Lung microvascular endothelial cell (primary cell): ENCODE data around the gene ARAP3. TPM values are rescaled to one million over a fixed set of nuclear protein-coding genes. Genes with fewer than 3 reads are reported as not detected.

Experiments used
- DNase-seq, 2 donors: peaks; one replicate each; pipeline versions ENCODE4 v3.0.0 to v3.0.0-alpha.2; 2010; ENCODE audit warnings: low read depth in 2 of 2
- total RNA-seq: library from RNA; depleted of rRNA; stranded (reverse); fragments of >200 nt; gene quantifications from 2 replicates; pipeline ENCODE4 v1.2.1, GENCODE V29; 2014

The ARAP3 gene
- total RNA-seq, 1 donor from 2014 or later, result 30.8 TPM

- DNase-seq, result no peak
Measured at GRCh38 chr5:141647242-141647641, 34.8 kb downstream of the ARAP3 start.

DNA sequence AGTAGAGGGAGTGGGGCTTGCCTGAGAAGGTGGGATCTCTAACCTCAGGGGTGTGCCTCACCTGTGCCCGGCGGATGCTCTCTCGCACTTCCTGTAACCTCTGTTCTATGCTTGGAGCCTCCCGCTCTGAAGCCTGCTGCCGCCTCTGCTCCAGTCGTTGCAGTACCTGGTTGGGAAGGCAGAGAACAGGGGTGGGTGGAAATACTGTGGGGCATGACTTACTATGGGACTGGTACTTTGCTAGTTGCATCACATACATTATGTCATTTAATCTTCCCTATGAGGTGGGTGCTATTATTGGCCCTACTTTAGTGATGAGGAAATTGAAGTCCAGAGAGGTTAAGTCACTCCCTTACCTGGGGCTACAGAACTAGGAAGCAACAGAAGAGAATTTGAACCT is 36.0 kb downstream of the ARAP3 start:
- DNase-seq, result no peak

GRCh38 chr5:141641634-141642267 is 40.3 kb downstream of the ARAP3 start:
- peak in 1 of 2 donors; percentile 81 for DNase-seq

DNA sequence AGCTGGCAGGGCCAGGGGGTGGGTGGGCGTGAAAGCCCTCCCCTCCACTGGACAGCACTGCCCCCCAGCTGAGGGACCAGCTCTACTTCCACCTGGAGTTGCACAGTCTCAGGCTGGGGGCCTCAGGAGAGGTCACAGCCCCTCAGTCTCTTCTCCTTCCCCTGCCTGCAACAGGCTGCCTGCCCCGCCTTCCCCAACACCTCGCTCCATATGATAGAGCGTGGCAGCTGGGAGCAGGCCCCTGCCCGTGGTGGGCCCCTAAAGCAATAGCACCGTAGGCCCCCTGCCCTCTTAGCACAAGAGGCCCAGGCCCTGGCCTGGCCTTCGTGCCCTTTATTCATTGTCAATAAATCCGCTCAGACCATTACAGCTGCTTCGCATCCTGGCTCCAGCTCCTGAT is 41.3 kb downstream of the ARAP3 start:
- DNase-seq, result no peak

- no peak for DNase-seq
Measured at GRCh38 chr5:141640051-141640415, 42.0 kb downstream of the ARAP3 start.

DNA sequence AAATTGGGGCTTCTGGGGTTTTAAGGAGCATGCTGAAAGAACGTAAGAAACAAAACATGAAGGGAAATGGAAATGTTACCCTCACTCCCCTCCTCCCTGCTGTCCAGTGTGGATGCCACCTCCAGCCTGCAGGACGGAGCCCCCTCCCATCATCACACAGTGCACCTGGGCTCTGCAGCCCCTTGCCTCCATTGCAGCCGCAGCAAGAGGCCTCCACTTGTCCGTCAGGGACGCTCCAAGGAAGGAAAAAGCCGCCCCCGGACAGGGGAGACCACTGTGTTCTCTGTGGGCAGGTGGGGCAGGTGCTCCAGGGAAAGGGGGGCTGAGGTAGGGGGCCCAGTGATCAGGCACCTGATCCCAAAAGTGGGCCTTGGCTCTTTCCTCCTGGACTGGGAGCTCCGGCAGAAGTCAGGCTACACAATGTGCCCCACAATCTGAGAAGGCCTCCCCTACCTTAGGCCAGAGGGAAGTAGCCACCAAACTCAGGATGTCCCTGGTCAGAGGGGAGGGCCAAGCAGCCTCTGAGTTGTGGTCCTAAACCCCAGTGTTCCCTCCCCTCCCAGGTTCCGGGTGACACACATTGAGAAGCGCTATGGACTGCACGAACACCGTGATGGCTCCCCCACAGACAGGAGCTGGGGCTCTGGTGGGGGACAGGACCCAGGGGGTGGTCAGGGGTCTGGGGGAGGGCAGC is 42.5 kb downstream of the ARAP3 start:
- DNase-seq, result no peak

GRCh38 chr5:141638771-141639170 is 43.3 kb downstream of the ARAP3 start:
- no peak for DNase-seq

GRCh38 chr5:141637767-141638419 is 44.1 kb downstream of the ARAP3 start:
- peak; percentile 33 to 70 for DNase-seq

GRCh38 chr5:141637123-141637766 is 44.8 kb downstream of the ARAP3 start:
- DNase-seq, result peak in 1 of 2 donors; percentile 17

DNA sequence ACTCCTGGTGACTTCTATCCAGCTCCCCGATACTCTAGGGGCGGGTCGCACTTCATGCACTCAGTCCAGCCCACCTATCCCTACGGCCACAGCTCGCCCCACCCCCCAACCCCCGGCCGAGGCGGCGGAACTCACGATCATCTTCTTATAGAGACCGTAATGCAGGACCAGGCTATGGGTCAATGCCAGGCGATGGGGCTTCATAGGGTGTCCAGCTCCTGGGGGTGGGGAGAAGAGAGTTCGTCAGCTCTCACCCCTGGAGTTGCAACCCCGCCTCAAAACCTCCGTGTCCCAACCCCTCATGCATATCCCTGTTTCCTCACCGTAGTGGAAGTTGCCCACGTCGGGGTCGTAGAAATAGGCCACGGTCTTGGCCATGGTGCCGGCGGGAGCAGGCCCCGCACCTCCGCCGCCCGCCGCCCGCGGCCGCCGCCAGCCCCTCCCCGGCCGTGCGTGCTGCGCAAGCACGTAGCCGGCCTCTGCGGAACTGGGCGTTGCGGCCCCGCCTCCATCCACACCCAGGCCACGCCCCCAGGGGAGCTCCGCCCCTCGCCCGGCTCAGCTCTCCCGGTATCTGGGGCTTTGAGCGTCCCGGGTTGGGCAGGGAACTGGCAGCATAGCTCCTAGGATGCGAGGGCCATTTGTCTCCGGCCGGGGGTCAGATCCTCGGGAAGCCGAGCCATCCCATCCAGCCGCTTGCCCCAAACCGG is 45.5 kb downstream of the ARAP3 start, which contains the start of the genes HDAC3 and RELL2:
Gene HDAC3, minus strand, starts transcription at position 437 of the 710 bp plus-strand sequence. Its CDS starts 59 bp downstream, at position 378.
Gene RELL2, plus strand, starts transcription at position 585 of the 710 bp plus-strand sequence. CDS start 1,229 bp downstream, outside the sequence.
- DNase-seq, result peak; percentile 92 to 94

DNA sequence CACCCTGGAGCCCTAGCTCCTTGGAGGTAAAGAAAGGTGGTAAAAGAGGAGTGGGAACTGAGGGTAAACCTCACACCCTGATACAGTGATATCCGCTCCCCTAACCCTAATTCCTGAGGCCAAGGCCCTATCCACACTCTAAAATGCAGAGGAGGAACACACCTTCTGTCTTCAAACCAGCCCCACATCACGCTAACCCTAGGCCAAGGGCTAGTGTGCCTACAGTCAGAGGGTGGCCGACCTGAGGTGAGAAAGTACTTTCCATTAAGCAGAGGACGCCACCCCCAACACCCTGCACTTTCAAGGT is 46.0 kb downstream of the ARAP3 start:
- DNase-seq, result no peak

- DNase-seq, result no peak
Measured at GRCh38 chr5:141635646-141636045, 46.4 kb downstream of the ARAP3 start.

- no peak for DNase-seq
Measured at GRCh38 chr5:141634720-141635119, 47.3 kb downstream of the ARAP3 start.

DNA sequence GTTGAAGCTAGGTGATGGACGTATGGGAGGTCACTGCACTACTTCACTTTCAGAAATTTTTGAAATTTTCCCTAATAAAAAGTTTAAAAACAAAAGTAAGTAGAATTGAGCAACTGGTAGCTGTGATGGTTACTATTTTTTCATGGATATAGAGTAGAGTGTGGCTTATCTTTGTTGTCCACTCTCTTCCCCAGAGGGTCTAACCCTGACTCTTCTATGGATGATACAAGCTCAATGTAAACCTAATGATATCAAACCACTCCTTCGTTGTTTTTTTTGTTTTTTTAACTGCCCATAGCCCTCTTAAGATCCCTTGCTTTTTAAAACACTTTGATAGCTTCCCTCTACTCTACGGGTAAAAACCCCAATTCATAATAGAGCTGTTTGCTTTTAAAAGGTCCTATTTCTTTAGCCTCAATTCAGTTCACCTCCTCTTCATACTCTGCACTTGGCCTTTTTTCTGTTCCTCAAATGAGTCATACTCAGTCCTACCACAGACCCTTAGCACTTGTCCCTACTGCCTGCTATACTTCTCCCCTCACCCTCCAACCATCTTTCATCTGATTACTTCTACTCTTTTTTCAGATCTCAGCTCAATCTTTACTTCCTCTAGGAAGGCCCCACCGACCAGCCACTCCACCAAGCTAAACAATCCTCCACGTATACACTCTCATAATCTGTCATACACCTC is 48.0 kb downstream of the ARAP3 start:
- no peak for DNase-seq

DNA sequence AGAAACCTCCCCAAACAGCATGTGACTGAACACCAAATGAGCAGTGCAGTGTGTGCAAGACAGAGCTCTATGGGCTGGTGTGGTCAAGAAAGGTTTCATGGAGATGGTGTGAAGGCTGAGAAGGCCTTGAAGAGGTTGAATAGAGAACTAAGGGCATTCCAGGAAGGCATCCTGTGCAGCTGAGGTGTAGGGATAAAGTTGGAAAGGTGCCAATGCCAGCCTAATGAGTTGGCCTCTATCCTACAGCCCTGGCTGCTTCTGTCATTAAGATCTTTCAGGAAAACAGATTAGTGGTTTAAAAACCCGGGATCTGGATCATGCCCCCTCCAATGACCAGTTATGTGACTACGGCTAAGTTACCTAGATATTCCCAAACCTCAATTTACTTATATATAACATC is 49.4 kb downstream of the ARAP3 start:
- no peak for DNase-seq

- DNase-seq, result no peak
Measured at GRCh38 chr5:141630570-141631140, 51.4 kb downstream of the ARAP3 start.

DNA sequence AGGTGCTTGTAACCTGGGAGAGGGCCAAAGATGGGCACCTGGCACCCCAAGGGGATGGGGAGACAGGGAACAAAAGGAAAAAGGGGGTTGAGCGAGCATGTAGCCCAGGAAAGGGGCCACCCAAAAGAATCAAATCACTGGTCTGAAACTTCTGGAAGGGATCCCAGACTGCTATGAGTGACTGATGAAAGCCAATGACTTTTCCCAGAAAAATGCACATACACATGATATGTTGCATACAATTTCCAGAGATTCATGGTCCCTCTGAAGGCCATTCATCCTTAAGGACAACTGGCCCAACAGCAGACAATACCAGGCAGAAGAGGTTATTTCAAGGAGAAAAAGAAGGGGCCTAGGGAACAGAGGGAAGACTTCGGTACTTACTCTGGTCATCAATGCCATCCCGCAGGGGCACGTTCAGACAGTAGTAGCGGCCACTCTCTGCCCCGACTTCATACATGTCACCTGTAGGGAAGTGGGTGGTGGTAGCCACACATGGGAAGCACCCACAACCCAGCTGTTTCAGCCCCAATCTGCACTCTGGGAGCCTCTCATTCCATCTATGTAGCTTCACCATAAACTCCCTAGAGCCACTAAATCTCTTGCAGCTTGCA is 53.7 kb downstream of the ARAP3 start:
- no peak for DNase-seq

GRCh38 chr5:141623611-141624010 is 58.4 kb downstream of the ARAP3 start:
- DNase-seq, result no peak

GRCh38 chr5:141623186-141623585 is 58.8 kb downstream of the ARAP3 start:
- no peak for DNase-seq
